GM19438 (cell line): ENCODE results near the gene ALX3.

ENCODE experiments used
- ATAC-seq: cut with Tn5 transposase; IDR thresholded peaks from one replicate; pipeline ENCODE4 v1.9.1; 2021; ENCODE audit warnings: low read depth; ENCODE audit not compliant: unreplicated experiment

ALX3 gene

GRCh38 chr1:110070671-110071242 lies at the start of gene ALX3:
ALX3 (minus strand) TSS chr1:110070672; CDS start chr1:110070612, 60 bp downstream.
- no peak for ATAC-seq

GRCh38 chr1:110119843-110120242 lies 49.4 kb upstream of the ALX3 start:
- no peak for ATAC-seq

GRCh38 chr1:110118636-110119396 lies 48.3 kb upstream of the ALX3 start:
- ATAC-seq: no peak

- no peak for ATAC-seq
These were observed 44.3 kb upstream of the ALX3 start for GRCh38 chr1:110114784-110115183.

GRCh38 chr1:110114173-110114572 lies 43.7 kb upstream of the ALX3 start:
- no peak for ATAC-seq

GRCh38 chr1:110113551-110113950 lies 43.1 kb upstream of the ALX3 start:
- no peak for ATAC-seq

GRCh38 chr1:110112656-110113055 lies 42.2 kb upstream of the ALX3 start:
- no peak for ATAC-seq

GRCh38 chr1:110112143-110112542 lies 41.7 kb upstream of the ALX3 start, which contains the start of gene UBL4B:
UBL4B (plus strand) TSS chr1:110112443; CDS start chr1:110112535, 92 bp downstream.
- ATAC-seq: no peak

GRCh38 chr1:110111081-110111480 lies 40.6 kb upstream of the ALX3 start:
- no peak for ATAC-seq

- ATAC-seq: no peak
These were observed 37.5 kb upstream of the ALX3 start for GRCh38 chr1:110107867-110108469.

GRCh38 chr1:110106013-110106941 lies 35.8 kb upstream of the ALX3 start:
- ATAC-seq: no peak

GRCh38 chr1:110102081-110102480 lies 31.6 kb upstream of the ALX3 start:
- no peak for ATAC-seq

- ATAC-seq: no peak
These were observed 29.9 kb upstream of the ALX3 start for GRCh38 chr1:110100335-110100734.

GRCh38 chr1:110098222-110099026 lies 28.0 kb upstream of the ALX3 start:
- no peak for ATAC-seq

GRCh38 chr1:110097507-110098221 lies 27.2 kb upstream of the ALX3 start:
- ATAC-seq: no peak

GRCh38 chr1:110094931-110095654 lies 24.6 kb upstream of the ALX3 start:
- no peak for ATAC-seq

- ATAC-seq: no peak
These were observed 22.5 kb upstream of the ALX3 start for GRCh38 chr1:110092991-110093390.

GRCh38 chr1:110091791-110092190 lies 21.3 kb upstream of the ALX3 start:
- no peak for ATAC-seq

GRCh38 chr1:110091381-110091780 lies 20.9 kb upstream of the ALX3 start:
- no peak for ATAC-seq
